NCI-H524 (cell line): ENCODE data around the gene RAP1GDS1.

Experiments used
- DNase-seq, 2 experiments: peaks; one replicate each; lab custom pipeline; 2025; lab: John Stamatoyannopoulos, UW

RAP1GDS1 gene

GRCh38 chr4:98482847-98483806, 221.9 kb downstream of the RAP1GDS1 start:
- DNase-seq: no peak

GRCh38 chr4:98484031-98484430, 222.8 kb downstream of the RAP1GDS1 start:
- DNase-seq: no peak

- DNase-seq: no peak
Observed at GRCh38 chr4:98485816-98486345, 224.7 kb downstream of the RAP1GDS1 start.

DNA sequence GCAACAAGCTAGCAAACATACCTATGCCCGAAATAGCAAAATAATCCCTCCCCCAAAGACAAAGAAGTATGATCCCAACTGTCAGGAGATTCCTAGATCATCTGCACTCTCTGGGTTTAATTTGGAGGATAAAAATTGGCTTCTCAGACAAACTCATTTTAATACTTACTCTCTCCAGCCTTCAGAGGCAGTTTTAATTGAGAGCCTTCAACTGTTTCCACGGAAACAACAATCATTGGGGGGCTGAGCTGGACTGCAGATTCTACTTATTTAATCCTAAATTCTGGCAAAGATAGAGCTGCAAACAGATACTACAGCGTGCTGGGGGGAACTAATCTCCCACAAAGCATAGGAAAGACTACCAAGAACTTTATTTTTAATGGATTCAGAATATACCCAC, 229.1 kb downstream of the RAP1GDS1 start:
- no peak for DNase-seq

DNA sequence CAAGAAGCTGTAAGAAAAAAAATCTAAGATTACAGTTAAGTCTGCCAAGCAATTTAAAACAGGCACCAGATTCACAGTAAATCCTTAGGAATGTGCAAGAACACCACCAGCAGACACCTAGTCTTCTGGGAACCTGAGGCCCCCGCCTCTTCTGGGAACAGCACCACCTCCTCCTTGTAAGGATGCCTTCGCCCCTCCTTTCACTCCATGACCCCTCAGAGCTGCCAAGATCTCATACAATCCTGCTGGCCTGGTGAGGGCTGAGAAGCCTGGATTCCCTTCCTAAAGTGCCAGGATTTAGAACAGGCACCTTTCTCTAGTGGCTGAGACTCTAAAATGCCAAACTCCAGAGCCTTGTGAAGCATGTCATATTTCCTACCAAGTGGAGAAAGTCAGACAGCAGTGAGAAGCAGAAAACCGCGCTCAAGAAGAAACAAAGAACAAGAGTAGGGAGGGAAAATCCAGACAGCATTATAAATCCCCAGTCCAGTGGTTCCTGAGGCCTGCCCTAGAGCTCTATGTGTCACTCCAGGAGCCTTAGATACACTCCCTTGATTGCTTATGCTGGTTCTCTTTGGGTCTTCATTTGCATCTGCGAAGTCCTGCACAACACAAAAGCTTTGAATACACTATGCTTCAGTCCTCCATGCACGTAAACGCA, 230.8 kb downstream of the RAP1GDS1 start:
- no peak for DNase-seq

DNA sequence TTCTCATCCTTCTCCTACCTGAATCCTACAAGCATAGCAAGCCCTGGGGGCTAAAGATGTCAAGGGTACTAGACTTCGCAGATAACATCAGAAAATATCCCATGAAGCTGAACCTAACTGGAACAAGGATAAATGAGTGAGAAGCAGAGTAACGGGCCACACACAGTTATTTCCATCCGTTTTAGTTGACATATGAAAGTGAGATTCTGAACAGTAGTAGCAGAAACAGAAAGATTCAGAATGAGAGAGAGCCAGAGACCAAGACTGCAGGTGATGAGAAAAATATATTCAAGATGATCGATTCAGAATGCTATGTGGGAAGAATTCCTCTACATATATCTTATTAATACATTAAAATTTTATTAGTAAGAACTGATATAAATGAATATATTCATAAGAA, 232.1 kb downstream of the RAP1GDS1 start:
- no peak for DNase-seq
